Lung (tissue), 12 donors: ENCODE results near the gene SHROOM1. TPM values are rescaled to one million over a fixed set of nuclear protein-coding genes. Genes with fewer than 3 reads are reported as not detected.

ENCODE experiments used
- ATAC-seq: fragments of 200-7000 bp; cut with Tn5 transposase; one replicate; pipeline ENCODE4 v1.9.1; 2020; ENCODE audit warnings: moderate number of reproducible peaks; ENCODE audit not compliant: insufficient read depth, low FRiP score
- DNase-seq, 3 donors: peaks; one replicate each; pipeline ENCODE4 v3.0.0-alpha.2; 2013 to 2017
- H3K27ac ChIP-seq, 2 donors: one replicate each; pipeline ENCODE4 v1.5.1; 2013; ENCODE audit warnings: mild to moderate bottlenecking in 2 of 2, moderate library complexity in 2 of 2, control low read depth in 1 of 2, inconsistent platforms in 1 of 2, low read depth in 1 of 2, low read length in 1 of 2
- H3K27me3 ChIP-seq, 3 donors: one replicate each; pipeline ENCODE4 v1.5.1; 2013; ENCODE audit warnings: low read length in 2 of 3; ENCODE audit not compliant: control insufficient read depth in 3 of 3, insufficient read depth in 3 of 3
- H3K36me3 ChIP-seq, 4 donors: one replicate each; pipeline ENCODE4 v1.5.1; 2013; ENCODE audit warnings: low read length in 4 of 4, mild to moderate bottlenecking in 1 of 4, moderate library complexity in 1 of 4; ENCODE audit not compliant: control insufficient read depth in 4 of 4, insufficient read depth in 4 of 4
- H3K4me1 ChIP-seq, 5 donors: one replicate each; pipeline ENCODE4 v1.5.1; 2013; ENCODE audit warnings: low read length in 5 of 5, mild to moderate bottlenecking in 2 of 5, moderate library complexity in 1 of 5; ENCODE audit not compliant: control insufficient read depth in 5 of 5, insufficient read depth in 5 of 5
- H3K4me3 ChIP-seq: one replicate; pipeline ENCODE4 v1.5.1; 2013; ENCODE audit warnings: mild to moderate bottlenecking, control low read depth, moderate library complexity
- H3K9ac ChIP-seq, 2 donors: one replicate each; pipeline ENCODE4 v1.5.1; 2013; ENCODE audit warnings: low read length in 2 of 2, control low read depth in 1 of 2; ENCODE audit not compliant: insufficient read depth in 1 of 2
- H3K9me3 ChIP-seq, 4 donors: one replicate each; pipeline ENCODE4 v1.5.1; 2013; ENCODE audit warnings: low read length in 3 of 4, mild to moderate bottlenecking in 1 of 4, moderate library complexity in 1 of 4; ENCODE audit not compliant: control insufficient read depth in 4 of 4, insufficient read depth in 3 of 4
- CTCF ChIP-seq: IDR thresholded peaks from 2 replicates; pipeline ENCODE4 v1.5.1; 2012; ENCODE audit warnings: mild to moderate bottlenecking; ENCODE audit errors: control extremely low read depth, extremely low read depth
- WGBS, 2 donors: extraction: QIAGEN DNeasy Blood & Tissue Kit; methylation state at CpG; one replicate each; pipeline ENCODE4 v1.1.7; 2013; 5-methylcytosine and 5-hydroxymethylcytosine counted together
- polyA plus RNA-seq, 2 donors: library from polyadenylated mRNA; stranded (reverse); fragments of 200-250 nt; gene quantifications; one replicate each; pipeline ENCODE4 v1.2.1, GENCODE V29; 2013
- total RNA-seq, 2 donors: library from RNA; depleted of rRNA in 1 of 2; stranded (reverse); fragments of >200 nt in 1 of 2; gene quantifications; one replicate each; pipeline ENCODE4 v1.2.1, GENCODE V29; 2014 to 2021
- donor health status: control.
- donor health status: control.
- donor health status: Bipolar disorder and iron deficiency.
- donor health status: healthy.
- donor health status: DM: yes; HTN: yes; CAD: no.

Gene SHROOM1
- total and polyA plus RNA-seq, 4 donors: 7.0 to 21.9 (median 11.4) TPM

GRCh38 chr5:132778856-132779255, 51.6 kb downstream of the SHROOM1 start:
- Histone ChIP-seq H3K27ac (no peak overlapping the region), H3K9ac (no peak overlapping the region), H3K4me3 (no peak overlapping the region), H3K4me1 (peaks cover 0 to 23% (median 15%) of the 10 kb centered on the region in 5 donors), H3K36me3 (no peaks in the 10 kb centered on the region), H3K9me3 (no peaks in the 10 kb centered on the region), H3K27me3 (peaks cover 0 to 8% (median 4%) of the 10 kb centered on the region in 3 donors)
- DNase-seq (no peak), ATAC-seq (no peak)
- 71 to 93% methylated on average over 5 of the region's 5 CpGs for WGBS, 2 donors
- no peak for TF ChIP-seq CTCF

DNA sequence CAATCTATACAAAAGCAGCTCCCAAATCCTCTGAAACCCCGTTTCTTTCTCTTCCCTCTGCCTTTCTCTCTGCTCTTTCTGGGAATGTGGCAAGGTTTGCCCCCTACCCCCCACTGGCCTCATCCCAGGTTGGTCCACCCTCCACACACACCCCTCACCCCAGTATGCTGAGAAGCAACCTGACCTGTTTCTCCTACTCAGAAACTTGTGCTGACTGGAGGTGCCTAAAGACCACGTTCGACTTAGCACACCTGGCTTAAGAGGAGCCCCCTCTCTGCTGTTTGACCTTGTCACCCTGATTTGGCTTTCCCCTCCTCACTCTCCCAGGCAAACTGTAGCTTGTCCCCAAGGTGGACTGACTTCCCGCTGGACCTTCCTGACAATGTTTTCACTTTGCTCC, 52.3 kb downstream of the SHROOM1 start:
- no peaks in the 10 kb centered on the region for H3K9me3 ChIP-seq
- no peak for ATAC-seq
- WGBS, 2 donors: 47 to 78% methylated on average over 4 of the region's 4 CpGs
- no peak overlapping the region for H3K27ac ChIP-seq
- TF ChIP-seq CTCF: no peak
- peaks cover 0 to 23% (median 15%) of the 10 kb centered on the region in 5 donors for H3K4me1 ChIP-seq
- H3K9ac ChIP-seq: peak overlapping the region in 1 of 2 donors; percentile 15
- no peak overlapping the region for H3K4me3 ChIP-seq
- H3K27me3 ChIP-seq: peaks cover 0 to 8% (median 4%) of the 10 kb centered on the region in 3 donors
- H3K36me3 ChIP-seq: no peaks in the 10 kb centered on the region
- DNase-seq: peak in 1 of 3 donors; percentile 9

DNA sequence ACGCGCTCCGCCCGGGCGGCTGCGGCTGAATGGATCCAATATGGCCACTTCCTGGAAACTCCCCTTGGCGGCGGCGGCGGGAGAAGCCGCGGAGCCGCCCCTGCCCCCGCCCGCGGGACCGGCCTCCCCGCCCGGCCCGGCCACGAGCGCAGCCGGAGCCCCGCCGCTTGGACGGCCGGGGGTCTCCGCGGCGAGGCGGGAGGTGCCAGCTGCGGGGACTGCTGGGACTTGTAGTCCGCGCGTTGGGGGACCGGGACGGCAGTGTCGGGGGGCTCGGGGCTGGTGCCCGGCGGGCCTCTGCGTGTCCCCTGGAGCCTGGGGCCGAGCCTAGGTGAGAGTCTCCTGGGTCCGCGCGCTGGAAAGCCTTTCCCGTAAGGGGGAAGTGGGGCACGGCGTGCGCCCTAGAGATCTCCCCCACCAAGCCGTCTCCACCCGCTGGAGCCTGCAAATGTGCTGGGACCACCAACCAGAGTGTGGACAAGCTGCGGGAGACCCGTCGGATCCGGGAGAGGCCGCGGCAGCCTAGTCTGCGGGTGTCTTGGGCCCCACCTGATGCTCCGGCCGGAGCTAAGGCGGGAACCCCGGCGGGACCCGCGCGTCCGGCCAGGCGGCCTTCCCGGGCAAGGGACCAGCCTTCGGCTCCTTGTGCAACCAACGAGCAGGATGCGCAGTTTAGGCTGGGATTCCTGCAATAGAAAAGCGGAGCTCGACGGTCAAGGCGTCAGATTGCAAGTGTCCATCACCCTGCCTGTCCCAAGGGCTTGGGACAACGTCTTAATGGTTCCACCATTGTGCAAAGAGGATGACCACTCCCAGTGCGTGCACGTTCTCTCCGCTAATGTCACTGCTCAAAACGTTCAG, 53.0 kb downstream of the SHROOM1 start, which contains the start of gene SEPTIN8:
SEPTIN8 (minus strand) TSS at position 31 of the 861 bp plus-strand sequence. CDS start 102 bp downstream, outside the sequence.
- Histone ChIP-seq H3K9me3 (no peaks in the 10 kb centered on the region), H3K9ac (peak within 1 kb of the TSS; percentile 16 to 54), H3K4me3 (peak within 1 kb of the TSS; percentile 79), H3K27me3 (peaks cover 0 to 8% (median 4%) of the 10 kb centered on the region in 3 donors), H3K36me3 (no peaks in the 10 kb centered on the region), H3K27ac (peak within 1 kb of the TSS; percentile 68 to 85), H3K4me1 (peaks cover 4 to 23% (median 17%) of the 10 kb centered on the region in 5 donors)
- ATAC-seq: peak; percentile 59
- peak; percentile 64 to 75 (median 71) for DNase-seq
- 3 to 4% methylated on average over 71 to 82 of the region's 82 CpGs for WGBS, 2 donors
- no peak for TF ChIP-seq CTCF
